ENCODE data around the gene SPEG.
A peak's percentile ranks its signal among the peaks of the same experiment; 100 is the strongest.

Gene SPEG

DNA sequence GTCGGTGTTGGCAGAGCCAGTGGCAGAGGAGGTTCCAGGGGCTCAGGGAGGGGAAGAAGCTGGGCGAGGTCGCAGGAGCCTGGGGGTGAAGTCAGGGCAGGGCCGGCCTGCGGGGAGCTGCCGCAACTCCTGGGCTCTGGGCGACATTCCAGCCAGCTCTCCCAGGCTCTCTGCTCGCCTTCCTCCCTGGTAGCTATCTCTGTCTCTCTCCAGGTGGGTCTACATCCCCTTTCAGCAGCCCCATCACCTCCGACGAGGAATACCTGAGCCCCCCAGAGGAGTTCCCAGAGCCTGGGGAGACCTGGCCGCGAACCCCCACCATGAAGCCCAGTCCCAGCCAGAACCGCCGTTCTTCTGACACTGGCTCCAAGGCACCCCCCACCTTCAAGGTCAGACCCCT lies 27.0 kb downstream of the SPEG start:
- DNase-seq (ENCODE audit: low spot score): no peak

DNA sequence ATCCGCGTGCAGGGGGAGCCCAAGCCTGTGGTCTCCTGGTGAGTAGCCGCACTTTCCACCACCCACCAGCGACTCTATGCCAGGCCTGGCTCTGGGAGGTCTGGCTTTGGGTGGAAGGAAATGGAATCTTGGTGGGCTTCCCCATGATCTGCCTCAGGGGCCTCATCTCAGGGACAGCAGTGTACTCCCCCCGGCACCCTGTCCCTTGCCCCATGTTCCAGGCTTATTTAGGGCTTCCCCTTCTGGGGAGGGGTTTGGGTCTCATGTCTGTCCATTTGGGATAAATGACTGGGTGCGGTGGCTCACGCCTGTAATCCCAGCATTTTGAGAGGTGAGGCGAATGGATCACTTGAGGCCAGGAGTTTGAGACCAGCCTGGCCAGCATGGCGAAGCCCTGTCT lies 27.7 kb downstream of the SPEG start:
- no peak for DNase-seq (ENCODE audit: low spot score)

DNA sequence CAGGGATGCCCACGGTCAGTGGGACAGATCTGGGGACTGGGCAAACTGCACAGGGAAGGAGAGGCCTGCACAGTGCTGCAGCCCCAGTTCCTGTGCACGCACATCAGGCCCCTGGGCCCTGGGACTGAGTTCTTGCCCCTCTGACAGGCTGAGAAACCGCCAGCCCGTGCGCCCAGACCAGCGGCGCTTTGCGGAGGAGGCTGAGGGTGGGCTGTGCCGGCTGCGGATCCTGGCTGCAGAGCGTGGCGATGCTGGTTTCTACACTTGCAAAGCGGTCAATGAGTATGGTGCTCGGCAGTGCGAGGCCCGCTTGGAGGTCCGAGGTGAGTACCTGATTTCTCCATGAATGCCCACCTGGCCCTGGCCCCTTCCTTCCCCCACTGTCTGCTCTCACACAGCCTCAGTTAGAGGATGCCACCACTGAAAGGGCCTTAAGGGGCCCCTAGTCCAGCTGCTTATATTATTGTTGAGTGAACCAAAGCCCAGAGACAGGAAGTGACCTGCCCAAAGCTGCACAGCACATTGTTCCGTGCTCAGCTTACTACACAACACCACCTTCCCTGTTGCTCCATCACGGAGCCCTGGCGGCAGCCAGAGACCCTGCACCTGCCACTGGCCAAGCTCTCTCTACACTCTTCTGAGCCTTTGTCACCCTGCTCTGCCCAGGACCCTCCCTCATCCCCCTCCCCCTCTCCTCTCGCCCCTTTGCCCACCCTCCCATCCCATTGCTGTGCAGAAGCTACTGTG lies 29.8 kb downstream of the SPEG start:
- DNase-seq (ENCODE audit: low spot score): no peak

DNA sequence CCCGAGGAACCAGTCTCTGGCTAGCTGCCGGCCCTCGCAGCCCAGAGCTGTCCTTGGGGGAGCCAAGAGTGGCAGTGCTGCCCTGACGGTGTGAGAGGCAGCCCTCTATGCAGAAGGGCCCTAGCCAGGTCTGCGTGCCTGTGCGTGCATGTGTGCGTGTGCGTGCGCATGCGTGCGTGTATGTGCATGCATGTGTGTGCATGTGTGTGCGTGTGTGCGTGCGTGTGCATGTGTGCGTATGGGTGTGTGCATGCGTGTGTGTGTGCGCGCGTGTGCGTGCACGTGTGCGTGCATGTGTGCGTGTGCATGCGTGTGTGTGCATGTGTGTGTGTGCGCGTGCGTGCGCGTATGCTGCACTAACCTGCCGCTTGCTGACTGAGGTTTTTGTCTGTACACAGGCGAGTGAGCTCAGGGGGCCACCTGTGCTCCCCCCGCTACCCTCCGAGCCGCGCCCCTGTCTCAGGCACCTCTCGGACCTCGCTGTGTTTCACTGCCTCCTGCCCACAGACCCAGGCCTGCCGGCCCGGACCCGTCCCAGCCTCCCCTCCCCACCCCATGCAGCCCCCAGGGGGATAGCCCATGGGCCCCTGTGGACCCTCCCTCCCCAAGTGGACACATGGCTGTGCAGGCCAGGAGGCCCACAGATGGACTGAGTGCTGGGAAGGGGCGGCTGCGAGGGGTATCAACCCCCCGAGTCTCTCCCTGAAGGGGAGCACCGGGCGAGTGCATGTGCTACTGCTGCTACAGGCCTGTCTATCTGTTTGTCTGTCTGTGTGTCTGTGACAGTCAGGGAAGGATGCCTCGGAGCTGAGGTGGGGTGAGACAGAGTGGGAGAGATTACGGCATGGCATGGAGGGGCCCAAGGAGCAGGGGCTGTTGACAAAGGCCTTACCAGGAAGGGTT lies 31.3 kb downstream of the SPEG start:
- no peak for DNase-seq (ENCODE audit: low spot score)

DNA sequence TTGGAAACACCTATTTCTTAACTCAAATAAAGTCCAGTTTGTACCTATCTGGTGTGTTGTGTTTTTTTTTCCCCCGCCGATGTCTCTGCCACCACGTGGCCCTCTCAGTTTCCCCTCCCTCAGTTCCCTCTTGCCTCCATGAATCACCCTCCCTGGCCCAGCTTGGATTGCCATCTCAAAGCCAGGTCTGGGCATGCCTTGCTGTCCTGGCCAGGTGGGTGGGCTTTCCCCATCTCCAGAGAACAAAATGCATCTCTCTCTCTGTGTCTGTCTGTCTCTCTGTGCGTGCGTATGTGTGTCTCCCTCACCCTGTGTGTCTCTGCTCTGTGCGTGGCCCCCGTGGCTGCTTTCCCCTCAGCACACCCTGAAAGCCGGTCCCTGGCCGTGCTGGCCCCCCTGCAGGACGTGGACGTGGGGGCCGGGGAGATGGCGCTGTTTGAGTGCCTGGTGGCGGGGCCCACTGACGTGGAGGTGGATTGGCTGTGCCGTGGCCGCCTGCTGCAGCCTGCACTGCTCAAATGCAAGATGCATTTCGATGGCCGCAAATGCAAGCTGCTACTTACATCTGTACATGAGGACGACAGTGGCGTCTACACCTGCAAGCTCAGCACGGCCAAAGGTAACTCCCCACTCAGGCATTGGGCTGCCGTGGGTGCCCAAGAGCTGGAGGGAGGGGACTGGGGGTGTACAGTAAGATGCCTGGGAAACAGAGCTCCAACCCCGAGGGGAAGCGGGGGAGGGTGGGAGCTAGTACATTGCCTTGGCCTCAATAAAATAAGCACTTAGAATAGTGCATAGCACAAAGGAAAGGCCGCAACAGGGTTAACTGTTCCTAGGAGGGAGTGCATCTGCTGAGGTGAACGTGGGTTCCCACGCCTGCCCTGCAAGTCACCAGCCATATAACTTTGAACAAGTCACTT lies 32.4 kb downstream of the SPEG start:
- no peak for DNase-seq (ENCODE audit: low spot score)

DNA sequence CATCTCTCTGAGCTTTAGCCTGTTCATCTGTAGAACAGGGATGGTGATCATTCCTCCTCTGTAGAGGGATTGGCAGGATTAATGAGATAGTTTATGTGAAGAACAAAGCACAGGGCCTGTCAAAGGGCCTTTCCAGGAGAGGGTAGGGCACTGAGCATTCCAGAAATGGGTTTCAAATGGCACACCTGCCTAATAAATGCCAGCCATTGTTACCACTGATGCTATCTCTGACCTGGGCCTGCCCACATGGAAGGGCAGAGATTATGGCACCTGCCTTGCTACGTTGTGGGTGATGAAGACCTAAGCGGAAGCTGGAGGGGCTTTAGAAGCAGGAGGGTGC lies 33.1 kb downstream of the SPEG start:
- no peak for DNase-seq (ENCODE audit: low spot score)

DNA sequence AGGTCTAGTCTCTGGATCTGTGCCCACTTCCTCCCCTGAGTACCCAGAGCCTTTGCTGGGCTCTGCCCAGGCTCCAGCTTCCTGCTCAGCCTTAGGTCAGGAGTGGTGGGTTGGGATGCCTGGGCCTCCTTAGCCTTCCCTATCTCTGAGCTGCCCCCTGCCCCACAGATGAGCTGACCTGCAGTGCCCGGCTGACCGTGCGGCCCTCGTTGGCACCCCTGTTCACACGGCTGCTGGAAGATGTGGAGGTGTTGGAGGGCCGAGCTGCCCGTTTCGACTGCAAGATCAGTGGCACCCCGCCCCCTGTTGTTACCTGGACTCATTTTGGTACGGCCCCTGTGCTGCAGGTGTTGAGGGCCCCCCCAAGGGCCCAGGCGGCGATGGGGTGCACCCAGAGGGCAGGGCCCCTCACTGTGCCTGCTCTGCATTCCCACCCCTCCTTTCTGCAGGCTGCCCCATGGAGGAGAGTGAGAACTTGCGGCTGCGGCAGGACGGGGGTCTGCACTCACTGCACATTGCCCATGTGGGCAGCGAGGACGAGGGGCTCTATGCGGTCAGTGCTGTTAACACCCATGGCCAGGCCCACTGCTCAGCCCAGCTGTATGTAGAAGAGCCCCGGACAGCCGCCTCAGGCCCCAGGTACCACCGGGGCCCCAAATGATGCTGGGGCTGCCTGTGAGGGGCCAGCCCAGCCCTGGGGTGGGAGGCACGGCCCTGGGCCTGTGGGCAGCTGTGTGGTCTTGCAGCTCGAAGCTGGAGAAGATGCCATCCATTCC lies 34.0 kb downstream of the SPEG start:
- DNase-seq (ENCODE audit: low spot score): no peak

DNA sequence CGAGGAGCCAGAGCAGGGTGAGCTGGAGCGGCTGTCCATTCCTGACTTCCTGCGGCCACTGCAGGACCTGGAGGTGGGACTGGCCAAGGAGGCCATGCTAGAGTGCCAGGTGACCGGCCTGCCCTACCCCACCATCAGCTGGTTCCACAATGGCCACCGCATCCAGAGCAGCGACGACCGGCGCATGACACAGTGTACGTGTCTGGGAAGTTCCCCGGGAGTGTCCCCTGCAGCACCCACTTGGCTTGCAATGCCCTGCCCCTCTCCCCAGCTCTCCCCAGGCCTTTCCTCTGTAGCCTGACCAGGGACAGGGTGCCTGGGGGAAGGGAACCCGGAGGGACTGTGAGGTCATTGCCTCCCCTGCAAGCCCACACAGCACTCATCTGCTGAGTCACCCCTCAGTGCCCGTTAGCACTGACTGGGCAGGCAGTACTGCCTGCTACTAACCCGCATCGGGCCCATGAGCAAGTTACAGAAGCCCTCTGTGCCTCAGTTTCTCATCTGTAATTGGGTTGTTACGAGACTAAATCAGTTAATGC lies 34.6 kb downstream of the SPEG start:
- DNase-seq (ENCODE audit: low spot score): no peak

DNA sequence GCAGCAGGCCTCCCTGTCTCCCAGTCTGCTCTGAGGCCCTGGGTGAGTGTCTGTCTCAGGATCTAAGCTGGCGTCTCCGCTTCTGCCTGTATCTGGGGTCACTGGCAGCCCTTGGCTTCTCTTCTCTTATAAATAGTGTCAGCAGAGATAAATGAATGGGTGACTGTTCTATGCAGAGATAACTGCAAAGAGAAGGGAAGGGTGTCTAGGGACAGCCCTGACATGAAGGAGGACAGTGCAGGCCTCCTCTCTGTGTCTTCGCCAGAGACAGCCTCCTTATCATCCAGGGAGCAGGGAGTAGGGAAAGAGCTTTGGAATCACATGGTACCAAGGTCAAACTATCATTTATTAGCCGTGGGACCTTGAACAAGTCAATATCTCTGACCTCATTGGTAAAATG lies 35.8 kb downstream of the SPEG start:
- DNase-seq (ENCODE audit: low spot score): no peak

DNA sequence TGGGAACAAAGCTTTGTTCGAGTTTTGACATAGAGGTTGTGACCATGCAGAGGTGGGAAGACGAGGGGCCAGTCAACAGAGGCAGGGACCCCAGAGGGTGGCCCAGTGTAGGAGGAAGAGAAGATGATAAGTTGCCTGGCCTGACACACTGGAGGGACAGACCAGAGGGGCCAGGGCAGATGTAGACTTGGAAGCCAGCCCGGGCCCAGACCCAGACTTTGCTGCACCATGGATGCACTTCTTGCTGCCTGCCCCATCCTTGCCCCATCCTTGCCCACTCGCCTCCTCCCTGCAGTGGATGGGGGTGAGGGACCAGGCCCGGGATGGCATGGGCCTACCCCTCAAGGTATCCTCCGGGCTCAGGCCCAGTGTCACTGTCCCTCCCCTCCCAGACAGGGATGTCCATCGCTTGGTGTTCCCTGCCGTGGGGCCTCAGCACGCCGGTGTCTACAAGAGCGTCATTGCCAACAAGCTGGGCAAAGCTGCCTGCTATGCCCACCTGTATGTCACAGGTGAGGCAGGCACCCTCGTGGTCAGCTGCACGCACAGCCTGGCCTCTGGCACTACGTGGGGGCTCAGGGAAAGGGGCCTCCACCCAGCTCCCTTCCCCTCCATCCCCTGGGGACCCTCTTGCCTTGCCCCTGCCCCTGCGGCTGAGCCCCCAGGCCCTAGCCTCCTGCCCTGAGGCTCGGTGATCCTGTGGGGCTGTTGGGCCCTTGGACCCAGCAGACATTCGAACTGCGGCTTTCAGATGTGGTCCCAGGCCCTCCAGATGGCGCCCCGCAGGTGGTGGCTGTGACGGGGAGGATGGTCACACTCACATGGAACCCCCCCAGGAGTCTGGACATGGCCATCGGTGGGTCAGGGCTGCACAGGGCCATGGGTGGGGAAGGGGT lies 37.1 kb downstream of the SPEG start:
- DNase-seq (ENCODE audit: low spot score): no peak

DNA sequence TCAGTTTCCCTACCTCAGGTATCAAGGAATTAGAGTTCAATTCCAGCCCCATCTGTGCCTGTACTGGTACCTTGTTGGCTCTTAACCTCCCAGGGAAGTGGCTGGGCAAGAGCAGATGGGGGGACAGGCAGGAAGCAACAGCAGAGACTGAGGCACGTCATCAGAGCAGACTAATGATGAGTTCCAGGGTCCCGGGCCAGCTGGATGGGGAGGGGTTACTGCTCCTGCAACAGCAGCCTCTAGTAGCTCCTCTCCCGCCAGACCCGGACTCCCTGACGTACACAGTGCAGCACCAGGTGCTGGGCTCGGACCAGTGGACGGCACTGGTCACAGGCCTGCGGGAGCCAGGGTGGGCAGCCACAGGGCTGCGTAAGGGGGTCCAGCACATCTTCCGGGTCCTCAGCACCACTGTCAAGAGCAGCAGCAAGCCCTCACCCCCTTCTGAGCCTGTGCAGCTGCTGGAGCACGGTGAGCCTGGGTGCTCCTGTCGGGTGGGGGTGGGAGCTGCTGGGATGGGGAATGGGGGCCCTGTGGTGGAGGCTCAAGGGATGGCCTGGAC lies 38.1 kb downstream of the SPEG start:
- no peak for DNase-seq (ENCODE audit: low spot score)

DNA sequence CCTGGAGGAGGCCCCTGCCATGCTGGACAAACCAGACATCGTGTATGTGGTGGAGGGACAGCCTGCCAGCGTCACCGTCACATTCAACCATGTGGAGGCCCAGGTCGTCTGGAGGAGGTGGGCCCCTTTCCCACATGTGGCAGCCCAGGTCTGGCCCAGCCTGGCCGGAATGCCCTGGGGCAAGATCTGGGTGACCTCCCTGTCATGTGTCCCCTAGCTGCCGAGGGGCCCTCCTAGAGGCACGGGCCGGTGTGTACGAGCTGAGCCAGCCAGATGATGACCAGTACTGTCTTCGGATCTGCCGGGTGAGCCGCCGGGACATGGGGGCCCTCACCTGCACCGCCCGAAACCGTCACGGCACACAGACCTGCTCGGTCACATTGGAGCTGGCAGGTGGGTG lies 38.9 kb downstream of the SPEG start:
- no peak for DNase-seq (ENCODE audit: low spot score)

DNA sequence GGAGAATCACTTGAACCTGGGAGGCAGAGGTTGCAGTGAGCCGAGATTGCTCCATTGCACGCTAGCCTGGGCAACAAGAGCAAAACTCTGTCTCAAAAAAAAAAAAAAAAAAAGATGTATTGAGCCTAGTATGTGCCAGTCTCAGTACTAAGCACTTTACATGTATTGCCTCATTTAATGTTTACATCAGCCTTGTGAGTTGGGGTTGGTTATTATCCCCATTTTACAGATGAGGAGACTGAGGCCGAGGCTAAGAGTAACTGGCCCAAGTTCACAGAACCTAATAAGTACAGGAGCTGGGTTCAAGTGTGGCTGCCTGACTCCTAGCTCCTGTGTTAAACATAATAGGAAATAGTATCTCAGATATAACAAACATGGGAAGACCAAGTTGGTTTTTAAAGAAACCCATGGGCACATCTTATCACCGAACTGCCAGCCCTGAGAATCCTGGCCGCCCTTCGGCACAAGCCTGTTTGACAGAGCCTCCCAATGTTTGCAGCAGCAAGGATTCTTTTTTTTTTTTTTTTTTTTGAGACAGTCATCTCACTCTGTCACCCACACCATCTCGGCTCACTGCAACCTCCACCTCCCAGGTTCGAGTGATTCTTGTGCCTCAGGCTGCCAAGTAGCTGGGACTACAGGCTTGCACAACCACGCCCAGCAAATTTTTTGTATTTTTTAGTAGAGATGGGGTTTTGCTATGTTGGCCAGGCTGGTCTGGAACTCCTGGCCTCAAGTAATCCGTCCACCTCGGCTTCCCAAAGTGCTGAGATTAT lies 39.8 kb downstream of the SPEG start:
- no peak for DNase-seq (ENCODE audit: low spot score)

DNA sequence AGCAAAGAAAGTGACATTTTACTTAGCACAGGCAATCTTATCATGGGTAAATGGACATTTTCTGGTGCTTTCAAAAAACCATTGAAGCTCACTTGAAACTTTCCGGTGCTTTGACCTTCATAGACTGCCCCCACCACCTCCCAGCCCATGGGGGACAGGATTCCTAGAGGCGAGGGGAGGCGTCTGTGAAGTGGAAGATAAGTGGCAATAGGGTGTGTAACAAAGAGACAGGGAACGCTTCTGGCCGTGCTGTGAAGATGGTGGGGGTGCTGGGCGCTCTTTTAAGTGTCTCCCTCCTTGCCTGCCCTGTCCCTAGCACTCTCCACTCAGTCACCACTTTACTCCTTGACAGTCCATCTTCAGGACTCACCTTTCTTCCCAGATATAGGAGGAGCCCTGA lies 40.6 kb downstream of the SPEG start:
- DNase-seq (ENCODE audit: low spot score): no peak

DNA sequence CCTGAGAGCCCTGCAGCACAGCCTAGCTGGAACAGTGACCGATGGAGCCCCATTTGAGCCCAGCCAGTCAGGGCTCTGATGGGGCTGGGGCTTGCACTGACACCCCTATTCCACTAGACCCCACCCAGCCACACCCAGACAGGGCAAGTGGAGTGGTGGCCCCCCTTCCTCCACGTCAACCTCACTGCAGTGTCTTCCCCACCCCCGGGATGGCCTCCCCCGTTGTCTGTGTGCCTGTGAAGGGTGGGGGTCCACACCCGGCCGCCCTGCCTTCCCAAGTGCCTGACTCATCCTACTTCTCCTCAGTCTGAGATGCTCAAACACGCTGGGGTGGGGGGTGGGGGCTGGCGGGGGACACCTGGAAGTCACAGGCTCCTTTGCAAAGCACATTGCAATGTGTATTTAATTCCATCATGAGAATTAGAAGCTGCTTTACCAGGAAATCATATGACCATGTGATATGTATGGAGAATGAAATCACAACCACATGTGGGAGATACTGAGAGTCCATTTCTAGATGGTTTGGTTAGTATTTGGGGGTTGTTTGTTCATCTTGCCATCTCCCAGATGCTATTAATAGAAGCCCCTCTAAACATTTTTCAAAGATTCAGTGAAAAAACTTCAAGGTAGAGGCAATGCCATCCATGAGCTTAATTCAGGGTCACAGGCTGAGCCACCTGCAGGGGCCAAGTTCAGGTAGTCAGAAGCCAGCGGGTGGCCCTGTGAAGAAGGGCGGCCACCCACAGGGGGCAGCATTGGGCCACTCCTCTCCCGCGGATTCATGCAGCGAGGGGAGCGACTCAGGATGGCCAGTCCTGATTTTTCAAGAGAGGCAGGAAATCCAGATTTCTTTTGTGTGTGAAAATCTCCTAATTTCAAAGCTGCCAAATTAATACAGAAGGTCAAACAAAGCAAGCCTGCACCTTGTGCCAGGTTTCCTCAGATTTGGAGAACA lies 41.3 kb downstream of the SPEG start:
- DNase-seq (ENCODE audit: low spot score): peak; percentile 79

DNA sequence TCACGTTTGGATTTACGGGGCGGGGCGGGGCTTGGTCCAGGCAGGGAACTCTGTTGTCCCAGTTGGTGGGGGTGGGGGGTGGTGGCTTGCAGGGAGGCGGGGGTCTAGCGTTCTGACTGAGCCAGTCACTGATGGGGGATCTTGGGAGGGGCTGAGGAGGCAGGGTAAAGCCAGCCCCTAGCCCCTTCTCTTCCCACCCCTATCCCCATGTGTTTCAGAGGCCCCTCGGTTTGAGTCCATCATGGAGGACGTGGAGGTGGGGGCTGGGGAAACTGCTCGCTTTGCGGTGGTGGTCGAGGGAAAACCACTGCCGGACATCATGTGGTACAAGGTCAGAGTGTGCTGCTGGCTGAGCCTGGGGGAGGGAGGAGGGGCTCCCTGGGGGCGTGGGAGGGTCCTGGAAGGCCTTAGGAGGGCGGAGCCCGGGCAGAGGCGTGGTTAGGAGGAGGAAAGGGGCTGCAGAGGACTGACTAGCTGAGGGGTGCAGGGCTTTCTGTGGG lies 42.1 kb downstream of the SPEG start:
- DNase-seq (ENCODE audit: low spot score): peak; percentile 24

DNA sequence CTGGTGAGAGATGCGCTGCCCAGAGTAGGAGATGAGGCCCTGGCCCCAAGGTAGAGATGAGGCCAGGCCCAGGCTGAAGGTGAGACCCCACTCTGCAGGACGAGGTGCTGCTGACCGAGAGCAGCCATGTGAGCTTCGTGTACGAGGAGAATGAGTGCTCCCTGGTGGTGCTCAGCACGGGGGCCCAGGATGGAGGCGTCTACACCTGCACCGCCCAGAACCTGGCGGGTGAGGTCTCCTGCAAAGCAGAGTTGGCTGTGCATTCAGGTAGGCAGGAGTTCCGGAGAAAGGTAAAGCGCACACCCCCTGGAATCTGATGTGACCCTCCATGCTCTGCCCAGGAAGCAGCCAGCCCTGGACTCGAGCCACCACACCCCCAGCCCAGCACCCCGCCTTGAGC lies 42.5 kb downstream of the SPEG start:
- no peak for DNase-seq (ENCODE audit: low spot score)

DNA sequence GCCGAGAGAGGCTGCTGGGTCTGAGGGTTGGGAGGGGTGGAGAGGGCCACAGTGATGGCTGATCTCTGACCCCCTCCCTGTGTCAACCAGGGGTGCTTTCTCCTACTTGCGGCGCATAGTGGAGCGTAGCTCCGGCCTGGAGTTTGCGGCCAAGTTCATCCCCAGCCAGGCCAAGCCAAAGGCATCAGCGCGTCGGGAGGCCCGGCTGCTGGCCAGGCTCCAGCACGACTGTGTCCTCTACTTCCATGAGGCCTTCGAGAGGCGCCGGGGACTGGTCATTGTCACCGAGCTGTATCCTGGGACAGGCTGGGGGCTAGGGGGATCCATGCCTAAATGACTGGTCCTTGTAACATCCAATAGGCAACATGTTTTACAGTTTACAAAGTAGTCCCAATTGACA lies 43.2 kb downstream of the SPEG start:
- DNase-seq (ENCODE audit: low spot score): no peak
